GM23248 (cell line): ENCODE results near the gene ZFPL1.

ENCODE experiments used
- EZH2 ChIP-seq: fragments of 200-600 bp; sonication (generic); IDR thresholded peaks from 2 replicates; pipeline ENCODE4 v1.6.1; 2018; ENCODE audit warnings: antibody characterized with exemption, mild to moderate bottlenecking; ENCODE audit not compliant: insufficient read depth, poor library complexity, severe bottlenecking
- EZH2phosphoT487 ChIP-seq: fragments of 200-600 bp; sonication (generic); IDR thresholded peaks from 2 replicates; pipeline ENCODE4 v1.6.1; 2018; ENCODE audit warnings: antibody characterized with exemption, moderate library complexity, mild to moderate bottlenecking, low read depth; ENCODE audit not compliant: insufficient read depth

GRCh38 chr11:65113361-65113756 is 29.3 kb downstream of the ZFPL1 start:
- no peak for TF ChIP-seq EZH2
- TF ChIP-seq EZH2phosphoT487, result no peak
